OCI-M2 (cell line): ENCODE data around the gene NR2F1-AS1.
A peak's percentile ranks its signal among the peaks of the same experiment; 100 is the strongest.
"Not testable (repeated sequence)": the region's sequence is repeated elsewhere in the genome, so short reads cannot be mapped to it uniquely, and the experiment has no call there.

ENCODE experiments used
- DNase-seq: peaks from one replicate; lab custom pipeline; 2025; ENCODE audit not compliant: unreplicated experiment; lab: John Stamatoyannopoulos, UW

NR2F1-AS1 gene

DNA sequence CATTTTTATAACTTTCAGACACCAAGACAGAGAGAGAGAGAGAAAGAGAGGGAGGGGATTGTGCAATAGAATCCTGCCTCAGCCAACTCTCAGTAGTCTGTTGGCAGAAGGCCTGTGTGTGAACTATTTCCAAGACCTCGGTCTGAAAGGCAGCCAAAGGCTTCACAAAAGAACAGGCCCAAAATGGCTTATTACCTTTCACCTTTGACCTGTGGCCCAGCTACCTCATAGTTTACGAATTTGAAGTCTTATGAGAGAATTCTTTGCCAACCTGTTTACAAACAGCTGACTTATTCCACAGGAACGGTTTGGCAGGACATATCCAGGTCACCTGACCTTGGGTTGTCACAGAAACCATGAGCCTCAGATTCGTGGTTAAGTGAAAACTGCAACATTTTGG is 48.6 kb downstream of the NR2F1-AS1 start:
- no peak for DNase-seq

DNA sequence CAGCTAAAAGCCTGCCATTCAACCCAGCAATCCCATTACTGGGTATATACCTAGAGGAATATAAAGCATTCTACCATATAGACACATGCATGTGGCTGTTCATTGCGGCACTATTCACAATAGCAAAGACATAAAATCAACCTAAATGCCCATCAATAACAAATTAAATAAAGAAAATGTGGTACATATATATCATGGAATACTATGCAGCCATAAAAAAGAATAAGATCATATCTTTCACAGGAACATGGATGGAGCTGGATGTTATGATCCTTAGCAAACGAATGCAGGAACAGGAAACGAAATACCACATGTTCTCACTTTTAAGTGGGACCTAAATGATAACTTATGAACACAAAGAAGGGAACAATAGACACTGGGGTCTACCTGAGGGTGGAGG is 59.2 kb downstream of the NR2F1-AS1 start:
- DNase-seq: not testable (repeated sequence)

- no peak for DNase-seq
Observed at GRCh38 chr5:93519740-93520139, 61.3 kb downstream of the NR2F1-AS1 start.

DNA sequence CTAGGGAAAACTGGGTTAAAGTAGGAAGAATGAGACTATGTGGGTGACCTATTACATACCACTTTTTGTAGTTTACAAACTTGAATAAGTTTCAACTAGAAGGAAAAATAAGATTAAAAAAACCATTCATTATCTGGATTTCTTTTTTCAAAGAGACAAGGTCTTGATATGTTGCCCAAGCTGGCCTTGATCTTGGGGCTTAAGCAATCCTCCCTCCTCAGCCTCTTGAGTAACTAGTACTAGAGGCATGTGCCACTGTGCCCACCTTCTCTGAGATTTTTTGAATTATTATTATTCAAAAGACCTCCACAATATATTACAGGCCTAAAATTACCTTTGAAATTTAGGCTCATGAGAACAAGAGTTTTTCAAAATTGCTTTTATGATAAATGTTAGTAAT is 63.2 kb downstream of the NR2F1-AS1 start:
- no peak for DNase-seq

DNA sequence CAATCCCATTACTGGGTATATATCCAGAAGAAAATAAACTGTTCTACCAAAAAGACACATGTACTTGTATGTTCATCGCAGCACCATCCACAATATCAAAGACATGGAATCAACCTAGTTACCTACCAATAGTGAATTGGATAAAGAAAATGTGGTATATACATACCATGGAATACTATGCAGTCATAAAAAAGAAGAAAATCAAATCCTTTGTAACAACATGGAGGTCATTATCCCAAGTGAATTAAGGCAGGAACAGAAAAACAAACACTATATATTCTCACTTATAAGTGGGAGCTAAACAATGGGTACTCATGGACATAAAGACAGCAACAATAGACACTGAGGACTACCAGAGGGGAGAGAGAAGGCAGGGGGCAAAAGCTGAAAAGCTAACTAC is 67.7 kb downstream of the NR2F1-AS1 start:
- DNase-seq: no peak

- no peak for DNase-seq
Observed at GRCh38 chr5:93512799-93513198, 68.2 kb downstream of the NR2F1-AS1 start.

DNA sequence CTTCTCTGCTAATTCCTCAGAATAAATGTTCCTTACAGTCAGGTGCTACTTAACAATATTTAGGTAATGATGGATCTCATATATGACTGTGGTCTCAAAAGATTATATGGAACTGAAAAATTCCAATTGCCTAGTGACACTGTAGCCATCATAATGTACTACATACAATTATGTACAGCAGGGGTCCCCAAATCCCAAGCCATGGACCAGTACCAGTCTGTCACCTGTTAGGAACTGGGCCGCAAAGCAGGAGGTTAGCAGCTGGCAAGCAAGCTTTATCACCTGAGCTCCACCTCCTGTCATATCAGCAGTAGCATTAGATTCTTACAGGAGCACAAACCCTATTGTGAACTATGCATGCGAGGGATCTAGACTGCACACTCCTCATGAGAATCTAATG is 69.6 kb downstream of the NR2F1-AS1 start:
- no peak for DNase-seq

- no peak for DNase-seq
Observed at GRCh38 chr5:93510626-93511380, 70.2 kb downstream of the NR2F1-AS1 start.

- DNase-seq: not testable (repeated sequence)
Observed at GRCh38 chr5:93505553-93505952, 75.5 kb downstream of the NR2F1-AS1 start.

GRCh38 chr5:93503598-93504067 is 77.4 kb downstream of the NR2F1-AS1 start:
- DNase-seq: no peak

GRCh38 chr5:93497096-93497495 is 83.9 kb downstream of the NR2F1-AS1 start:
- no peak for DNase-seq

DNA sequence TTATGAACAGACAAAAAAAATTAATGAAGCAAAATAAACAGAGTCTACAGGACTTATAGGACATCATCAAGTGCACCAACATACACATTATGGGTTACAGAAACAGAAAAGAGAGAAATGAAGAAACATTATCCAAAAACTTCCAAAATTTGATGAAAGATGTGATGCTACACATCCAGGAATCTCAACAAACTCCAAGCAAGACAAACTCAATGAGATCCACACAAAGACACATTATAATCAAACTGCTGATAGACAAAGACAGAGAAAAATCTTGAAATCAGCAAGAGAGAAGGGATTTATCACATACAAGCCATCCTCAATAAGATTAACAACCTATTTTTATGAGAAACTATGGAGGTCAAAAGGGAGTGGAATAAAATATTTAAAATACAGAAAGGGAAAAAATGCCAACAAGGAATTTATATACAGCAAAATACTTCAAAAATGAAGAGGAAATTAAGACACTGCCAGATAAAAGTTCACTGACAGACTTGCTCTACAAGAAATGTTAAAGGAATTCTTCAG is 101.0 kb downstream of the NR2F1-AS1 start:
- no peak for DNase-seq

DNA sequence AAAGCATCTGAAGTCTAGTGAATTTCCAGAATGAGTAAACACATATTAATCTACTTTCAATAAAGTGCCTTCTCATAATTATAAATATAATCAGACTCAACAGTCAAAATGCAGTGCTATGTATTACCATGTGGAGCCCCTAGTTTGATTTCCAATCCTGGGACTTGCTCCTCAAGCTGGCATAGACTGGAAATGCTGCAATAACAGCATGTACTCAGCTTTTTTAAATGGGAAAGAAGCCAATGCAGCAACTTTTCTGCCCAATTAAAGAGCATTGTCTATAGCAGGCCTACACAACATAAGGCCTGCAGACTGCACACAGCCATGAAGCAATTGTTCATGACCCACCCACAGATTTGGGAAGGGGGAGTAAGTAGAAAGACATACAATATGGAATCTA is 103.2 kb downstream of the NR2F1-AS1 start:
- DNase-seq: no peak

DNA sequence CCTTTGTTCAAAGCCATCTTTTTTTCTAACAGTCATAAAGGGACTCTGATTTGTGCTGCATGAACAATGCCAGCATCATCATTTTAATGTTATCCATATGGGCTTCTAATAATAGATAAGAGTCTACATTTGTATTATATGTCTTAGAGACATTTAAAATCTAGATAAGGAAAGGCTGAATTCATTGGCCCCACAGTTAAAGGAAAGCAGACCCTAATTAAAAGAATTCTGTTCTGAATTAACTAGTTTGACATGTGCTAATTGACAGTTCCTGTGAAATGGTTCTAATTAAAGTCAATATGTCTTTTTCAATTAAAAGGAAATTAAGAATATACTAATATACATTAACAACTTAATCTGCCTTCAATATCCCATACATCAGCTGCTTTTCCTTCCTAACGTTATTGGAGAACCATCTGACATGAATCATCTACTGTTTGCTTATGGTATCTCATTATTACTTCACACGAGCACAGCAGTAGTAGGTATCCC is 104.7 kb downstream of the NR2F1-AS1 start:
- DNase-seq: no peak

DNA sequence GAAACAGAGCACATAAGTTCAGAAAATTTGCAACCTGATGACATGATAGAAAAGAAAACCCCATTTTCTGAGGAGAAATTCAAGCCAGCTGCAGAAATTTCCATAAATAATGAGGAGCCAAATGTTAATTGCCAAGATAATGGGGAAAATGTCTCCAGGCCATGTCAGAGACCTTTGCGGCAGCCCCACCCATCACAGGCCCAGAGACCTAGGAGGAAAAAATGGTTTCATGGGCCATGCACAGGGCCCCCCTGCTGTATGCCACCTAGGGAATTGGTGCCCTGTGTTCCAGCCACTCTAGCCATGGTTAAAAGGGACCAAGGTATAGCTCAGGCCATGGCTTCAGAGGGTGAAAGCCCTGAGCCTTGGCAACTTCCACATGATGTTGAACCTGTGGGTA is 118.1 kb downstream of the NR2F1-AS1 start:
- no peak for DNase-seq

- no peak for DNase-seq
Observed at GRCh38 chr5:93461756-93462155, 119.3 kb downstream of the NR2F1-AS1 start.

- no peak for DNase-seq
Observed at GRCh38 chr5:93460286-93460685, 120.7 kb downstream of the NR2F1-AS1 start.

GRCh38 chr5:93456796-93457195 is 124.2 kb downstream of the NR2F1-AS1 start:
- DNase-seq: peak; percentile 10

GRCh38 chr5:93454896-93455295 is 126.1 kb downstream of the NR2F1-AS1 start:
- no peak for DNase-seq

DNA sequence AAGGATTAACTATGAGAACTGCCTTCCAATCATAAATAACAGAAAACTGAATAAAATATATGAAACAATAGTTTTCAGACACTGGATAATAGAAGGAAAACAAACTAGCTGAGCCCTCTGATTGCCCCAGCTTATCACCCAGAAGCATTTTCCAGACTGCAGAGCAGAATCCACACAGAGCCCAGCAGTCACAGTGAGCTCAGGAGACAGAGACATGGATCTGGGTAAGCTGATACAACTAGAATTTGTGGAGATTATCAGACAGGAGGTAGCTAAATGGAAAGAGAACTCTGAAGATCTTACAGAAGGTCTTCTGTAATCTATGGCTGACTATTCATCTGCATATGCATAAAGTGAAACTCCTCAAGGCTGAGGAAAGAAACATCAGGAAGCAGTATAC is 128.8 kb downstream of the NR2F1-AS1 start:
- no peak for DNase-seq

GRCh38 chr5:93438124-93438523 is 142.9 kb downstream of the NR2F1-AS1 start:
- DNase-seq: no peak

DNA sequence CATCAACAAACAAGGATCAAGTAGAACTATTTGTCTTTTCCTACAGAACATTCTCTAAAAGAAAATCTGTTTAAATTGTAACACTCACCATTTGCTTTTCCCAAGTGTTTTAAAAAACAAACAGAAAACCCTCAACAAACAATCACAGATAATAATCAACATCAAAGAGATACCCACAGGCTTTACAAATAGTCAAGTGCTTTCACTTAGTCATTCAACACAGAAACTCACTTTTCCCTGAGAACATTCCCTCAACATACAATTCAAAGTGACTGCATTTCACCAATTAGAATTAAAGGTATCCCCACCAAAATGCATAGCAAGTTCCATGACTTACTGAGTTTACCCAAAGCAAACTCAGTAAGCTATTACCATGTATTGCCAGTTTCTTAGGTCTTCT is 144.9 kb downstream of the NR2F1-AS1 start:
- no peak for DNase-seq

- no peak for DNase-seq
Observed at GRCh38 chr5:93433422-93433821, 147.6 kb downstream of the NR2F1-AS1 start.
